HG03457 (cell line): Measurements from ENCODE around the gene TSN.

Experiments
- ATAC-seq: cut with Tn5 transposase; IDR thresholded peaks from one replicate; pipeline ENCODE4 v1.9.1; 2021; ENCODE audit warnings: moderate number of reproducible peaks; ENCODE audit not compliant: unreplicated experiment

Gene TSN

GRCh38 chr2:121741450-121741849 lies 14.0 kb upstream of the TSN start:
- no peak for ATAC-seq

- no peak for ATAC-seq
These were observed 9.3 kb upstream of the TSN start for GRCh38 chr2:121746071-121746578.

DNA sequence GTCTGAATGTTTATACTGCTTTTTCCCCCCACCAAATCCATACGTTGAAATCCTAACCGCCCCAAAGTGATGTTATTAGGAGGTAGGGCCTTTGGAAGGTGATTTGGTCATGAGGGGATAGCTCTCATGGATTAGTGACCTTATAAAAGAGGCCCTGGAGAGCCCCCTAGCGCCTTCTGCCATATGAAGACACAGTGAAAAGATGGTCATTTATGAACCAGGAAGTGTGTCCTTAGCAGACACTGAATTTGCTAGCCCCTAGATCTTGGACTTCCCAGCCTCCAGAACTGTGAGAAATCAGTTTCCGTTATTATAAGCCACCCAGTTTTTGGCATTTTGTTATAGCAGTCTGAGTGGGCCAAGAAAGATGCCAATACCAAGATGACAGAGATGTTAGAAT lies 7.2 kb upstream of the TSN start:
- ATAC-seq, result no peak

DNA sequence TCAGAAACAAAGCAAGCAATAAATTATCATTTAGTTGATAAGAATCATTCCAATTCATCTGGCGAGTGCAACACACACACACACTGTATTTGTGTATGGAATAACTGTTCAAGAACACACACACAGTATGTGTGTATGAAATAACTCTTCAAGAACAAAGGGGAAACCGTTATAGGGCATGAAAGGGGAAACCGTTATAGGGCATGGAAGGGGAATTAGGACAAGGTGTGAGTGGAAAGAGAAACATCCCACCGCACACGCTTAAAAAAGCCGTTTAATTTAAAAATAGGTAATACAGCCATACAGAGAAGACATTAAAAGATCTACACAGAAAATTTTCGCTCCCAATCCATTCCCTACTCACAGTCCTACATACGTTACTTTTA lies 607 bp upstream of the TSN start:
- ATAC-seq, result no peak

DNA sequence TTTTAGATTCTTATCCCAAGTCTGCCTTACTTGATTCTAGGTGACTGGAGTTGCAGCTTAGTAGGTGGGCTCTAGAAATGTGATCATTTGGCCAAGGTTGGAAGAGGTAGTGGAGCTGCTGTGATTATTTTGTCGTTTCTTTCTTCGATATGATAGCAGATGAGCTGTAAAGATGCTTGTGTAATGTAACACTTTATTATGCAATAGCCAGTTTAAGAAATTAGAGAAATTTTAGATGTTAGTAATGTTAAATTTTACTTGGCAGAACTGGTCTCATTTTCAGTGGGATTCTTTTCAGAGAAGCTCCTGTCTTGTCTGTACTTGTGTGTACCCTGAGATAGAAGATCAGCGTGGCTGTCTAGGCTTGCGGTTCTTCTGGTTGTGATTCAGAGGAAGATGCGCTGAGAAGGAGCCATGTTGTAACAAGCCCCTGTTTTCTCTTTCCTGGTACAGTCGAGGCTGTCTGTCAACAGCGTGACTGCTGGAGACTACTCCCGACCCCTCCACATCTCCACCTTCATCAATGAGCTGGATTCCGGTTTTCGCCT lies 9.3 kb downstream of the TSN start:
- ATAC-seq, result no peak

GRCh38 chr2:121766624-121767023 lies 11.2 kb downstream of the TSN start:
- ATAC-seq, result no peak

- ATAC-seq, result no peak
These were observed 12.8 kb downstream of the TSN start for GRCh38 chr2:121768143-121768755.

DNA sequence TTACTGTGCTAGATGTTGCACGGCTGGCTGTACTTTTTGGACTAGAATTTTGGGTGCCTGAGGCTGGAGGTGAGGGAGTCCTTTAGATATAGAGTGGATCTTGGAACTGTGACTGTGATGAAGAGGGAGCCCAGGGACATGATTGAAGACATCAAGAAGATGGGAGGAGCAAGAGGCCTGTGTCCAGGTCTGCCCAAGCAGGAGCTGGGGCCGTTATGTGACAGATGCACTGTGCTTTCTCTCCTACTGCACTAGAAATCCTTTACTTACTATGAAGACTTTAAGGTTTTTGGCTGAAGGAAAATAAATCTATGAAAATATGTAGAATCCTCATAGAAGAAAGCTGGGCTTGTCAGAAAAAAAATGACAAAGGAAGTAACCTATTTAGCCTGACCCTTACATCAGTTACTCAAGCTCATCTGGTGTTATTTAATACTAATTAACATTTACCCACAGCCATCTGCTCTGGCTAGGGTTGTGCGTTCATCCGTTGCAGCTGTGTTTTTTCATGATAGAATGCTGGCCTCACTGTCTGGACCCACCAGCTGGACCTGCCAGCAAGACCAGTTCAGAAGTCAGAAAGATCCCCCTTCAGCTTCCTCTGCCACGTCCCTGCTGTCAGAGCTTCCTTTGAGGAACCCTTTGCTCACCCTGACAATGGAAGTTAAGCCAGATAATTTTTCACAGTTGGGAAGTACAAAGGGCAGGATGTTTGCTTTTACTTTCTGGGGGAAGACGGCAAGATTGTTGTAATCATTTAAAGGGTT lies 16.7 kb downstream of the TSN start:
- no peak for ATAC-seq

DNA sequence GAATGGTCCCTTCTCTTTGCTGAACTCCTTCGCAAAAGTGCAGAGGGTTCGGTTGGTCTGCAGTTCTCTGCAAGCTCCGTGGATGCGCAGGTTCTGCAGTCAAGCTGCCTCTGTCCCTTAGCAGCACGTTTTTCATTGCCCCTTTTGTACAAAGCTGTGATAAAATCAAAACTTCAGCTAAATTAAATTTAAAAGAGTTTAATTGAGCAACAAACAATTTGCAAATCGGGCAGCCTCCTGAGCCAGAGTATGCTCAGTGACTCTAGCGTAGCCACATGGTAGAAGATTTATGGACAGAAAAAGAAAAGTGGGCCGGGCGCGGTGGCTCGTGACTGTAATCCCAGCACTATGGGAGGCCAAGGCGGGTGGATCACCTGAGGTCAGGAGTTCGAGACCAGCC lies 18.8 kb downstream of the TSN start:
- no peak for ATAC-seq

- no peak for ATAC-seq
These were observed 20.9 kb downstream of the TSN start for GRCh38 chr2:121776361-121776760.

- ATAC-seq, result no peak
These were observed 21.6 kb downstream of the TSN start for GRCh38 chr2:121776885-121777698.

- ATAC-seq, result no peak
These were observed 22.2 kb downstream of the TSN start for GRCh38 chr2:121777699-121778058.

- no peak for ATAC-seq
These were observed 23.5 kb downstream of the TSN start for GRCh38 chr2:121778741-121779487.

DNA sequence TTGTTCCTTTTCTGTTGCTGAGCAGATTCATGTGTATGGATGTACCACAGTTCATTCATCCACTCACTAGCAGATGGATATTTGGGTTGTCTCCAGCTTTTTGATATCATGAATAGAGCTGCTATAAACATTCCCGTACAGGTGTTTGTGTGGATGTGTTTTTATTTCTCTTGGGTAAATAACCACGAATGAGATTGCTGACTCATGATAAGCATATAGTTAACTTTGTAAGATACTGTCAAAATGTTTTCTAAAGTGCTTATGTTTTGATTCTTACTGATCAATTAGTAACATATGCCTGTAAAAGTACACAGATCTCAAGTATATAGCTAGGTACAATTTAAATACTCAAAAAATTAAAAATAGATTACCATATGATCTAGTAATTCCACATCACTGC lies 27.7 kb downstream of the TSN start:
- ATAC-seq, result no peak

DNA sequence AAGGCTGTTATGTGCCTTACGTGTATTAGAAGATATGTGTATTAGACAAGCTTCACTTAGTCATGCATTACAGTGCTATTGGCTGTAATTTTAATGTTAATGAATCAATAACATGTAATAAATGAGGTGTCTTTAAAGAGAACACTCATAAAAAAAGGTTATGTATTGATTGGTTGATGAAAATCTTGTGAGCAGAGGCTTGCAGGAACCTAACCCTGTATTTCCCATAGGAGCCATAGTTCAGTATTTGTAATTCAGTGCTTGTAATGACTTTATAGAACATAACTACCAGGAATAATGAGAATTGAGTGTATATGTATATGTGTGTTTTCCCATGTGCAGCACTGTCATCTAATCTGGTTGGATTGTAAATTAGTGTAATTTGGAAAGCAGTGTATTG lies 33.2 kb downstream of the TSN start:
- no peak for ATAC-seq

DNA sequence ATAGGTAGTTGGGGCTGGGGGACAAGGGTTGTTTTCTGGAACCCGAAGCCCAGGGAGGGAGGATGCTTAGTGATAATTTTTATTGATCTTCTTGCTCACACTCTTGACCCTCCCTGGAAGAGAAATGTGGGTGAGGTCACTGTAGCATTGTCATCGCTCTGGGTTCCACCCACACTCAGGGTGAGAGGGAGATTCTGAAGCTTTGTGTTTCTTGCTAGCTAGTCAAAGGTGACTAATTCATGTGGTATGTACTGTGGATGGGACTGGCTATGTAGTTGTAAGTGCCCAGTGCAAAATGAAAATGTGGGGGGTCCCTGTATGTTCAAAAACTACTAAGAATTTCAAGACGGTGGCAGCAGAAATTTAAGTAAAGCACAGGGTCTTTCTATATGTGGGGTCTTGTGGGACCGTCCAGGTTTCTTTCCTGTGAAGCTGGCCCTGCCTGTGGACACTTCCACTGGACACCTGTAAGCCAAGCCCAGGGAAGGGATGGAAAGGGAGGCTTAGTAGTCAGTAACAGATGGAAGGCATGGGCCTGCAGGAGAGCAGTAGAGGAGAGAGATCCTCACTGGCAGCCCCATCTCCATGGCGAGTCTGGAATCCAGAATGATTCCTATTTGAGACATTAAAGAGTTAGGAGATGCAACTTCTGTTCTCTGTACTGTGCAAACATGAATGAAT lies 35.0 kb downstream of the TSN start:
- no peak for ATAC-seq

DNA sequence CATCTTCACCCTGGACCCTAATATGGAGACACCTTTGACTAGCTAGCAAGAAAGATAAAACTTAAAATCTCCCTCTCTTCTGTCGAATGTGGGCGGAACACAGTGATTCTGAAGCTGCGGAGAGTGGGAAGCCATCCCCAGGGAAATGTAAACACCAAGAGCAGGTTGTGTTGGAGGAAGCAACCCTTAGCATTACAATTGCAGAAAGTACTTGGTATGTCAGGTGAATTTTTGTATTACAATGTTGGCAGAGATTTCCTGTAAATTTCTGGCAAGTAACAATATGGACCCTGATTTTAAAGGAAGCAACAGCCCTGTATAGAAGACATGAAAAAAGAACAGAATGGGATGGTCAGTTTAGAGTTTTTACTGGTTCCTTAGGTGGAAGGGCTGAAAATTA lies 35.8 kb downstream of the TSN start:
- ATAC-seq, result no peak

GRCh38 chr2:121791801-121792221 lies 36.4 kb downstream of the TSN start:
- no peak for ATAC-seq

DNA sequence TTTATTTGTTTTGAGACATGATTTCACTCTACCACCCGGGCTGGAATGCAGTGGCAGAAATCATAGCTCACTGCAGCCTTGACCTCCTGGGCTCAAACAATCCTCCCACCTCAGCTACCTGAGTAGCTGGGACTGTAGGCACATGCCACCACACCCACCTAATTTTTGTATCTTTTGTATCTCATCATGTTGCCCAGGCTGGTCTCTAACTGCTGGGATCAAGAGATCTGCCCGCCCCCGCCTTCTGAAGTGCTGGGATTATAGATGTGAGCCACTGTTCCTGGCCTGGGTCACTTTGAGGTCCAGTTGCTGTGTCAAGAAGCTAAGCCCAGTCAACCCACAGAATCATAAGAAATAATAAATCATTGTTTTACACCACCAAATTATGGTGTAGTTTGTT lies 38.4 kb downstream of the TSN start:
- ATAC-seq, result no peak

- ATAC-seq, result no peak
These were observed 38.8 kb downstream of the TSN start for GRCh38 chr2:121794233-121794632.
